ENCODE results near the gene TGFA.

The TGFA gene

GRCh38 chr2:70552501-70553333 is 909 bp downstream of the TGFA start:
- TF ChIP-seq TAF1 (IDR thresholded peaks at IDR 0.05; ENCODE audit: borderline replicate concordance, insufficient read depth, low read length) = no peak
- no peak for TF ChIP-seq POLR2AphosphoS5 (IDR thresholded peaks at IDR 0.05; ENCODE audit: low read depth, low read length)
- TF ChIP-seq SIN3A (IDR thresholded peaks at IDR 0.05; ENCODE audit: borderline replicate concordance, insufficient read depth, low read length) = no peak
- TF ChIP-seq, protein P1, sequence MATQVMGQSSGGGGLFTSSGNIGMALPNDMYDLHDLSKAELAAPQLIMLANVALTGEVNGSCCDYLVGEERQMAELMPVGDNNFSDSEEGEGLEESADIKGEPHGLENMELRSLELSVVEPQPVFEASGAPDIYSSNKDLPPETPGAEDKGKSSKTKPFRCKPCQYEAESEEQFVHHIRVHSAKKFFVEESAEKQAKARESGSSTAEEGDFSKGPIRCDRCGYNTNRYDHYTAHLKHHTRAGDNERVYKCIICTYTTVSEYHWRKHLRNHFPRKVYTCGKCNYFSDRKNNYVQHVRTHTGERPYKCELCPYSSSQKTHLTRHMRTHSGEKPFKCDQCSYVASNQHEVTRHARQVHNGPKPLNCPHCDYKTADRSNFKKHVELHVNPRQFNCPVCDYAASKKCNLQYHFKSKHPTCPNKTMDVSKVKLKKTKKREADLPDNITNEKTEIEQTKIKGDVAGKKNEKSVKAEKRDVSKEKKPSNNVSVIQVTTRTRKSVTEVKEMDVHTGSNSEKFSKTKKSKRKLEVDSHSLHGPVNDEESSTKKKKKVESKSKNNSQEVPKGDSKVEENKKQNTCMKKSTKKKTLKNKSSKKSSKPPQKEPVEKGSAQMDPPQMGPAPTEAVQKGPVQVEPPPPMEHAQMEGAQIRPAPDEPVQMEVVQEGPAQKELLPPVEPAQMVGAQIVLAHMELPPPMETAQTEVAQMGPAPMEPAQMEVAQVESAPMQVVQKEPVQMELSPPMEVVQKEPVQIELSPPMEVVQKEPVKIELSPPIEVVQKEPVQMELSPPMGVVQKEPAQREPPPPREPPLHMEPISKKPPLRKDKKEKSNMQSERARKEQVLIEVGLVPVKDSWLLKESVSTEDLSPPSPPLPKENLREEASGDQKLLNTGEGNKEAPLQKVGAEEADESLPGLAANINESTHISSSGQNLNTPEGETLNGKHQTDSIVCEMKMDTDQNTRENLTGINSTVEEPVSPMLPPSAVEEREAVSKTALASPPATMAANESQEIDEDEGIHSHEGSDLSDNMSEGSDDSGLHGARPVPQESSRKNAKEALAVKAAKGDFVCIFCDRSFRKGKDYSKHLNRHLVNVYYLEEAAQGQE (IDR thresholded peaks at IDR 0.05; ENCODE audit: insufficient read depth in 1 of 2, low read depth in 2 of 2, low read length in 2 of 2) = no peak
- TF ChIP-seq FOXP2 (optimal IDR thresholded peaks at IDR 0.05; ENCODE audit: borderline replicate concordance, extremely low read depth, extremely low read length, insufficient read depth) = no peak

- no peak for TF ChIP-seq TAF1 (IDR thresholded peaks at IDR 0.05; ENCODE audit: borderline replicate concordance, insufficient read depth, low read length)
Measured at GRCh38 chr2:70551167-70551566, 2.5 kb downstream of the TGFA start.

- TF ChIP-seq FOXP2 (optimal IDR thresholded peaks at IDR 0.05; ENCODE audit: borderline replicate concordance, extremely low read depth, extremely low read length, insufficient read depth) = no peak
Measured at GRCh38 chr2:70549962-70550361, 3.7 kb downstream of the TGFA start.

GRCh38 chr2:70549064-70549710 is 4.4 kb downstream of the TGFA start:
- no peak for TF ChIP-seq TAF1 (IDR thresholded peaks at IDR 0.05; ENCODE audit: borderline replicate concordance, insufficient read depth, low read length)
- TF ChIP-seq POLR2AphosphoS5 (IDR thresholded peaks at IDR 0.05; ENCODE audit: low read depth, low read length) = no peak
- TF ChIP-seq, protein P1 (IDR thresholded peaks at IDR 0.05; ENCODE audit: insufficient read depth in 1 of 2, low read depth in 2 of 2, low read length in 2 of 2) = no peak
- TF ChIP-seq SIN3A (IDR thresholded peaks at IDR 0.05; ENCODE audit: borderline replicate concordance, insufficient read depth, low read length) = no peak
- no peak for TF ChIP-seq FOXP2 (optimal IDR thresholded peaks at IDR 0.05; ENCODE audit: borderline replicate concordance, extremely low read depth, extremely low read length, insufficient read depth)

GRCh38 chr2:70548233-70548632 is 5.4 kb downstream of the TGFA start:
- TF ChIP-seq SIN3A (IDR thresholded peaks at IDR 0.05; ENCODE audit: borderline replicate concordance, insufficient read depth, low read length) = no peak
- no peak for TF ChIP-seq POLR2AphosphoS5 (IDR thresholded peaks at IDR 0.05; ENCODE audit: low read depth, low read length)
- TF ChIP-seq, protein P1 (IDR thresholded peaks at IDR 0.05; ENCODE audit: insufficient read depth in 1 of 2, low read depth in 2 of 2, low read length in 2 of 2) = no peak
- no peak for TF ChIP-seq FOXP2 (optimal IDR thresholded peaks at IDR 0.05; ENCODE audit: borderline replicate concordance, extremely low read depth, extremely low read length, insufficient read depth)
- TF ChIP-seq TAF1 (IDR thresholded peaks at IDR 0.05; ENCODE audit: borderline replicate concordance, insufficient read depth, low read length) = no peak

DNA sequence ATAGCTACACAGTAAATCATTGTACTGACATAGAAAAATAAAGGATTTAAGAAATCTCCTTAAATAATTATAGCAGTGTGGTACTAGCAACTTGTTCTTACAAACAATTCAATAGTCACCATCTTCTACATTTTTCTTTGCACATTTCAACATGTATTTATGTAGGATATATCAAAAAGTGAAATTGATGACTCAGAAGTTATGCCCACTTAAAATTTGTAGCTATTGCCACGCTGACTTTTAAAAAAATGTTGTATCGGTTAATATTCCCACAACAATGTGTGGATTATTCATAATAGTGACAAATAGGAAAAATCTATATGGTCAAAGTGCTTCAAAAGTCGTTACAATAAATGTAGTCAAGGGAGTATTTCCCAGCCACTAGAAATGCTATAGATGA is 6.7 kb downstream of the TGFA start:
- TF ChIP-seq, protein P1 (IDR thresholded peaks at IDR 0.05; ENCODE audit: insufficient read depth in 1 of 2, low read depth in 2 of 2, low read length in 2 of 2) = no peak
- TF ChIP-seq POLR2AphosphoS5 (IDR thresholded peaks at IDR 0.05; ENCODE audit: low read depth, low read length) (no peak), TAF1 (IDR thresholded peaks at IDR 0.05; ENCODE audit: borderline replicate concordance, insufficient read depth, low read length) (no peak), FOXP2 (optimal IDR thresholded peaks at IDR 0.05; ENCODE audit: borderline replicate concordance, extremely low read depth, extremely low read length, insufficient read depth) (no peak)

Measured in PFSK-1 (cell line).